Fibroblast of peridontal ligament (primary cell): ENCODE data around the gene SMIM43.

Source experiments
- DNase-seq: peaks from one replicate; pipeline ENCODE4 v3.0.0-alpha.2; 2010; ENCODE audit errors: extremely low read depth

The SMIM43 gene

DNA sequence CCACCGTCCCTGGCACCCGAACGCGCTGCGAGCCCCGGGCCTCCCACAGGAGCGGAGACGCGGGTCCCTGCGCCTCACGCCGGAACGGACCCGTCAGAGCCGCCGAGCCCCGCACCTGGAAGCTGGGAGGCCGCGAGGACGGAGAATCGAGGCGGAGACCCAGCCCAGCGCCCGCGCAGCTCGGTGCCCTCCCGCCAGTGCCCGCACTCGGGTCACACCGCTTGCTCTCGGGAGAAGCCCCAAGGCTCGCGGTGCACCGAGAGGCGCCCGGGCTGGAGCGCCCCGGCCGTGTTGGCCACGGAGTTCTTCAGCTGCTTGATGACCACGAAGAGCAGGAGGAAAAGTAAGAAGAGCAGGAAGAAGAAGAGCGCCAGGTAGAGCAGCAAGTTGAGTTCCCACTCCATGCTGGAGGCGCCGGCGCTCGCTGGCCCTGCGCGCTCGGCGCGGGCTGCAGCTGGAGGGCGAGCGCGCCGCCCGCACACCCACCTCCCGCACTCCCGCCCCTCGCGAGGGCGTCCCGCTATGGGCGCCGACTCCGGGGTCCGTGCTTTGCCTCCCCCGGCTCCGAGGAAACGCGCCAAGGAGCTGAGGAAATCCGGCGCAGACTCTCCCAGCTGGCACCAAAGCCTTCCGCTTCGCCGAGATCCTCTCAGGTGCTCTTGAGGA, at the start of gene SMIM43:
Gene SMIM43, minus strand, starts transcription at position 463 of the 666 bp plus-strand sequence. Its CDS starts 59 bp downstream, at position 404.
- DNase-seq = peak; percentile 24

DNA sequence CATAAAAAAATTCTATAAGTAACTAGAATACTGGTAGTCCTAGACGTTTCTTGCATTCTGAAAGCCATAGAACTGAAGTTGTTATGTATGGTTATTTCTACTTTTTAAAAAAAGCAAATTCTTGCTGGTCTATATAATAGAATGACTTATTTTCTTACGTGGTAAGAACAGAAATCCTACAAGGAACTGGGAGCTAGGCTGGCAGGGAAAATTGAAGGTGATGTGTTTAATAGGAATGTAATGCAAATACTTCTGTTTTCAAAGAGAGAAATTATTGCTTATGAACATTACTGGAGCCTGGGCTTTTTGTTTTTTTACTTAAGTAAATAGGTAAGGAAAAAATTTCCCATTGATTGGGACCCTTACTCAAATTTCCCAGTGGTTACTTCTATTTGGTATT, 49.8 kb upstream of the SMIM43 start:
- DNase-seq = no peak

DNA sequence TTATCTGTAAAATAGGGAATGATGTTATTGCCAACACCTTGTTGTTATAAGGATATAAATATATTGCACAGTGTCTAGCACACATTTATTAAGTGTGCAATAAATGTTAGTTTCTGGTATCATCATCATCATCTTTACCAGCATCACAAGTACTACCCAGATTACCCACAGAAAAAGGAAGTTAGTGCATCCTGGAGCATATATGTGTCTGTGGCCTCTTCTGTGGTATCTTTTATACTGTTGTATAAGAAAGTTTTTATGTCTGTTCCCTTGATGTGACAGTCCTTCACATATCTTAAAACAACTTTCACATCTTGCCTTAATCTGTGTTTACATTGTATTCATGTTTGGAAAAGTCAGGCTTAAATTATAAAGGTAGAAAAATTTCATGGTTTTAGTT, 46.2 kb upstream of the SMIM43 start:
- DNase-seq = no peak

DNA sequence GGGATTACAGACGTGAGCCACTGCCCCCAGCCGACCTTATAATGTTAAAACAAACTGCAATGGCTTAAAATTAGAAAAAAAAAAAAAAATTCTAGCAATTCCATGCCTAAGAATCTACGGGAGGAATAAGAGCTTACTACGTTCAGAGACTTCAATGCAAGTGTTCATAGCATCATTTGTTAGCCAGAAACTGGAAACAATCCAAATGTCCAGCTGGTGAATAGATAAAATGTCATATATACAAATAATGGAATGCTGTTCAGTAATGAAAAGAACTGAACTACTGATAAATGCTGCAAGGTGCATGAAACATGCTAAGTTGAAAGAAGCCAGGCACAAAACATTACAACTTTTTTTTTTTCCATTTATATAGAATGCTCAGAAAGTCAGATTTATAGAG, 41.4 kb upstream of the SMIM43 start:
- no peak for DNase-seq

DNA sequence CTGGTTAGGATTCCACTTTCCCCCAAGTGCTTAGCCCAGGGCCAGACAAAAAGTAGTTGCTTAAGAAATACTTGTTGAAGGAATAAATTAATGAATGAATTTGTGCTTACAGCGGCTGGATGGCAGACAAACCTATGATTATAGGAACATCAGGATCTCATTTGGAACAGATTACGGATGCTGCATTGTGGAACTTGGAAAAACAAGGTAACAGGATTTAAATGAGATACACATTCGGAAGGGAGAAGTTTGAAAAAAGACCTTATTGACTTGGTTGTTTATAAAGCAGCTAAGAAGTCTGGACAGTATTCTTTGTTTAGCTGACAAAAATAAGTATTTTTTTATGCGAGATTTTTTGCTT, 36.7 kb upstream of the SMIM43 start:
- no peak for DNase-seq

DNA sequence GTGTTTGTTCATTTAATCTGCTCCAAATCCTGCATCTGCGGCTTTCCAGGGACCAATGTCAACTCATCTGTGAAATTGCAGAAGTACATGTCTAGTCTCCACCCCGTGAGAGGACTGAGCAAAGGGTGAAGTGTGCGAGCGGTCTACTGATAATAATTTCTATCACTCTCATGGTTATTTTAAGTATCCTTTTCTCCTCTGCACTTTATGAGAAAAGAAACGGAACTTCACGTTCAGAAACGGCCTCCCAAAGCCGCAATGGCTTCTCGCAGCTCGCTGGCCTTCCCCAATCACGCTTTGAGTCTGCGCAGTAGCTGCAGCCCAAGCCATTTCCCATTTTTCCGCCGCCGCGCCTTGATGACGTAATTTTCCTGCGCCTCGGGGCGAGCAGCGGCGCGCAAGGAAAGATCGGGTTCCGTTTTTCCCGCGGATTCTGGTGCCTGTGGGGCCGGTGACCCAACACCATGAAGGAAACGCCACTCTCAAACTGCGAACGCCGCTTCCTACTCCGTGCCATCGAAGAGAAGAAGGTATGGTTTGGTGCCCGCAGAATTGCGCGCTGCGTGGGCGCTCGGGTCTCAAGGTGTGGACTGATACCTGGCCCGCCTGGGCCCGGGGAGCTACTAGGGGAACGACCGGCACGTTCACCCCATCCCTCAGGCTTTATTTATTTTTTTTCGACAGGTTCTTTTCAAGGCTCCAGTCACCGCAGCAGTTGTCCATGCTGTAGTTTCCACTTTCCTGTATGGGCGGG, 36.2 kb upstream of the SMIM43 start, which contains the start of gene EXOSC9:
Gene EXOSC9, plus strand, starts transcription at position 363 of the 754 bp plus-strand sequence. Its CDS starts 102 bp downstream, at position 465.
- peak; percentile 96 for DNase-seq

DNA sequence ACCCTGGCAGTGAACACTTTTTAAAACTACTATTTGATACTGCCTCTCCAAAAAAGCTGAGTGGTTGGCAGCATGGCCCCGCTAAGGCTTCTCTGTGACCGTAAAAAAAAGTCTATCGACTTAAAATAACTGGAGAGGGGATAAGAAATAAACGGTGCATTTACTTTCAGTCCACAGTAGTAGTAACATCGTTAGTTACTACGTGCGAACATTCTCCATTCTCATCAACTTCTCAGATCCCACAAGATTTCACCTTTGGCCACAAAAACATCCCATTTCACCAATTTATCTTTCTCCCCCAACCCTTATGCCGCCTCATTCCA, 35.6 kb upstream of the SMIM43 start:
- DNase-seq = no peak

DNA sequence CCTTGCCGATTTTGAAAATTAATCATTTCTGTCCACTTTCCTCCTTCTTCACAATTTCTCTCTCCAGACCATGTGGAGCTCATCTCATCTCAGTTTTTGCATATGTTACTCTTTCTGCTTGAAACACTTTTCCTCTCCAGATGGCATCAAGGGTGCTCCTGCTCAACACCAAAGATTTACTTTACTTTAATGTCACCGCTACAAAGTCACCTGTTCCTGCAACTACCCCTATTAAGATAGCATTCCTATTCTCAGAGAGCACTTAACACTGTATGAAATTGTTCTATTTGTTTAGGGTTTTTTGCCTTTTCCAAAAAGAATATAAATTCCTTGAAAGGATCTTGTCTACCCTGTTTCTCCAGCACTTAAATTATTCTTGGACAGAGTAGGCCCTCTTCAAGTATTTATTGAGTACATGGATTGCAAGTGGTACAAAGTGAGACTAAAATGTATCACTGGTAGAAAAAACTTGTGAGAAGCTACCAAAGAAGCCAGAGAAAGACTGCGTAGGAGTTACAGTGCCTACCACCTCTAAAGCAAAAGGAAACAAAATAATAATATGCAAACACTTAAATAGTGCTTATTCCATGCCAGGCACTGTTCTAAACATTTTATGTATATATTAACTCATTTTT, 35.0 kb upstream of the SMIM43 start:
- no peak for DNase-seq

DNA sequence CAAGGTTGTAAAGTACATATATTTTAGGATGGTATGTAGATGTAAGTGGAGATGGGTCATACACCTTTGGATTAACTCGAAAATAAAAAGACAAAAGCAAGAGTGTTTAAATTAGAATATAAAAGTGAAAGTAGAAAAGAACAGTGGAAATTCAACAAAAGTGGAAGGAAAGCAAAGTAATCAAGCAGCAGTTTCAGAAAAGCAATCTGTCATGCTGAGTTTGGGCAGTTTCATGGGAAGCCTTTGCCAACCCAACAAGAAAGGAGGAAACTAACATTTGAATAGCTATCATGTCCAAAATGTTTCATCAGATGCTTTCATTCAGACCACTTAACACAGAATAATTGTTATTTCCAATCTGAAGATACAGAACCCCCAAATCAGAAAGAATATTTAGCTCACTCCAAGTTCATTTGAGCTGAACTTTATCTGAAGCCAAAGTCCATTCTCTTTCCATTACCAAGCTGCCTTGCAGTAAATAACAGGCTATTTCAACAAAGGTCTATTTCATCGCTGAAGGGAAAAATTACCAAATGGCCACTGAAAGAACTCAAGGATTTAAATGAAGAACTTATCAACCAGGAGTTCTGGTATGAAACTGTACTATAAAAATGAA, 34.4 kb upstream of the SMIM43 start:
- DNase-seq = no peak

DNA sequence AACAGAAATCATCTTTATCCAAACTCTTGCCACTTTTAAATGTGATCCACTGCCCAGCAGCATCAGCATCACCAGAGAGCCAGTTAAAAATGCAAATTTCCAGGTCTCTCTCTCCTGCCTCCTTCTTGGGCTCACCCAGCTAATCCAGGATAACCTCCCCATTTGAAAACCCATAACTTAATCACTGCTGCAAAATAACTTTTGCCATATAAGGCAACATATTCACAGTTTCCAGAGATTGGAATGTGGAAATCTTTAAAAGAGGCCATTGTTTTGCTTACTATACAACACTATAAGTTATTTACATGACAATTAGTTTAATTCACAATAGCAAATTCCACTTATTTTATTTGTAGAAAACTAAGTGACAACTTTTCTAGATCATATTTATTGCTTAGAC, 31.3 kb upstream of the SMIM43 start:
- no peak for DNase-seq

DNA sequence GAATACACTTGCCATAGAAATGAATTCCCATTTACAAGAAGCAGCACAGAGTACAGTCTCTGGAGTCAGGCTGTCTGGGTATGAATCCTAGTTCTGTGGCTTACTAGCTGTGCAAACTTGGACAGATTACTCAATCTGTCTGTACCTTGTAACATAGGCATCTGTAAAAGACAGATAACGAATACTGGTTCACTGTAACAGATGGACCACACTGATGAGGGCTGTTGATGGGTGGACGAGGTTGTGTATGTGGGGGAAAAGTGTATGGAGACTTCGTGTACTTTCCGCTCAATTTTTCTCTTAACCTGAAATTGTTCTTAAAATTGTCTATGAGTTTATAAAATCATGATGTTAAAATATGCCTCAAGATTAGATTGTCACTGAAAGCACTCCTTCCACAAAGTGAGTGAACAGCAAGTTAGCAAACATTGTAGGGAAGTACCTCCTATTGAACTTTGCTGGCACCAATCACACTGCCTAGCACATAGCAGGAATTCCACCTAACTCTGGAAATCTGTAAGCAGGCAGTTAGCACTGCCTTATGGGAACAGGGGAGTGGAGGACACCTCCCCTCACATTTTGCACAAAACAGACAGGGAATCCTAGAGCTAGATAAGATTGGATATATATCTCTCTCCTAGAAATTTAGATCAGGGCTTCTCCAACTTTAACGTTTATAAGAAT, 29.7 kb upstream of the SMIM43 start:
- no peak for DNase-seq

DNA sequence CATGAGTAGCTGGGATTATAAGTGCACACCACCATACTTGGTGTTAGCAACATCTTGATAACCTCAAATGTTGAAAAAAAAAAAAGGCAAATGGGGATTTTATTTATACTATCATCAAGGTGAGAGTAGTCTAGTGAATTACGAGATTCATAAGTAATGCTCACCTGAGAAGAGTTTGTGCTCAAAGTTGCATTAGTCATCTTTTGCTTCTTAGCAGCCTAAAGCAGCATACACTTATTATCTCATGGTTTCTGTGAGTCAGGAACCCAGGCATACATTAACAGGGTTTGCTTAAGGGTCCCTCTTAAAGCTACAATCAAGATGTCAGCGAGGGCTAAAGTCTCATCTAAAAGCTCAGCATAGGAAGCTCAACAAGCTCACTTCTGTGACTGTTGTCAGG, 28.0 kb upstream of the SMIM43 start:
- no peak for DNase-seq

DNA sequence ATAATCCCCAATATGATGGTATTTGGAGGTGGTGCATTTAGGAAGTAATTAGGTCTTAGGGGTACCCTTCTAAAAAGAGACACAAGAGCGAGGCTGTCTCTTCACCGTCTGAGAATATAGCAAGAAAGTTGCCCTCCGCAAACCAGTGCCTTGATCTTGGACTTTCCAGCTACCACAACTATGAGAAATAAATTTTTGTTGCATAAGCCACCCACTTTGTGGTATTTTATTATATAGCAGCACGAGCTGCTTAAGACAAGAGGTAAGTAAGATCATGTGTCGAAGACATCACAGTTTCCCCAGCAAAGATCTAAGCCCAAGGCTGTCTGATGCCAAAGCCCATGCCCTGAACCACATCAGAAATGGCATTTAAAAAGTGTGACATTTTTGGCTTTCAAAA, 26.5 kb upstream of the SMIM43 start:
- DNase-seq = peak; percentile 89

DNA sequence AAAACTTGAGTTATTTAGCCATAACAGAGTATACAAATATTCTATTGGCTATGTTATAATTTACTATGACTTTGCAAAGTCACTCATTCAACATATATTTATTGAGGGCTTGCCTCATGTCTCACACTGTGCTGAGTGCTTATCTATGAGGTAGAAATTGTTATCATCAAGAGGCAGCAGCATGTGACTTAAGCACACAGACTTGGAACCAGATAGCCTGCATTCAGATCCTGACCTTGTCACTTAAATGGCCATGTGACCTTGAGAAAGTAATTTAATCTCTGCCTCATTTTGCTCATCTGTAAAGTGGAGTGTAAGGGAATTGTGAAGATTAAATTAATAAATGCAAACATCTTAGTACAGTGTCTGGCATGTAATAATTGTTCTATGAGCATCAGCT, 26.0 kb upstream of the SMIM43 start:
- no peak for DNase-seq

DNA sequence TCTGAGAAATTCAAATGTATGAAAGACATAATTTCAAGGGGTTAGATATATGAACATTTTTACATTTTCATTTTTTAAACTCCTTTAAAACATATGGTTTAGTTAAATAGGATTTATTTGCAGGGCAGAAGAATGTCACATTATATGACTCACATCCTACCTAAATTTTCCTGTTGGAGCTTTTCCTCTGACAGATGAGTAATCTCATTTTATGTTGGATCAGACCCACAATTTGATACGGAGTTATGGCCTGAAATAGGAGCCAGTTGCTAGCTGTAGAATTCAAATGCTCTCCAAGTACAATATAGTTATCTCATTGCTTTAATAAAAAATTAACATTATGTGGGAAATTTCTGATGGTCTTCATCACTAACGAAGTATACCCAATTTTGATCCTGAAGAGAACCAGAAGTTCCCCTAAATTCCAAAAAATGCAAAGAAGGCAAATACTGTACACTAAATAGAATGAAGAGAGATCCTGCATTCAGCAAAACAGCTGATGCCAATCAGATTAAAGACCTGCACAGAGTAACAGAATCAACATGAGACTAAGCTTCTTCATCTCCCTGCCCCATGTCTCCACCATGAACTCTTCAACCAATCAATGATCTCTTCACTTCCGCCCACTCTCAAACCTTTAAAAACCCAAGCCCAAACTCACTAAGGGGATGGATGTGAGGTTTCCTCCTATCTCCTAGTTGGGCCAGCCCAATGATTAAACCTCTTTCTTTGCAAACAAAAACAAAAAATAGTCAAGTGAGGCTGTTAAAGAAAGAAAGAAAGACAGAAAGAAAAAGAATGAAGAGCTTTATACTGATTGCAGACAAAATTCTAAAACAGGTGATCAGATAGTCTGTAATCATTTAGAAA, 25.2 kb upstream of the SMIM43 start:
- DNase-seq = peak; percentile 85

DNA sequence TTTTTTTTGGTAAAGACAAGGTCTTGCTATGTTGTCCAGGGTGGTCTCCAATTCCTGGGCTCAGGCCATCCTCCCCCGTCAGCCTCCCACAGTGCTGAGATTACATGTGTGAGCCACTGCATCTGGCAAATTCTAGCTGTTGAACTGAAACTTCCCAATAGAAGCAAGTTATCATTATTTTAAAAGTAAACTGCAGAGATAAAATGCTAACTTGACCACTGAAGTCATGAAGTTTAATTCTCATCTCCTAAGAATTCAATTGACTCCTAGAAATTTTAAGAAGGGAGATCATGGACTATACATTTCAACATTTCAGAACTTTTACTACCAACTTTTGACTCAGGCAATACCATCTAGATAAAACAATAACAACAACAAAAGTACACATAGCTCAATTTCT, 24.5 kb upstream of the SMIM43 start:
- peak; percentile 51 for DNase-seq

DNA sequence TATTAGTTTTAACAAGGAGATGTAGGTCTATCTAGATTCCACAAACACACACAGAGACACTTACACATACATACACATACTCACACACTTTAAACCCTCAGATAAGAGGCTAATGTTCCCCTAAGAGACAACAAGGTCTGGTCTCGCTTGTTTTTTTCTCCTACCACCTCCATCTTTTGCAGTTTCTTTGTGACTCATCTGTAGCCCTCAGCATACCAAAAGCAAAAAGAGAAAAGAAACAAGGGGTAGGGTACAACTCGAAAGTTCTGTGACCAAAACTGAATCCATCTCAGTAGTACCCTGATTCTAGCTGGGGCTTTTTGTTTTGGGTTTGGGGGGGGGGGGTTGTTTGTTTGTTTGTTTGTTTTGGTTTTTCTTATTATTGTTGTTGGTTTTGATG, 23.9 kb upstream of the SMIM43 start:
- no peak for DNase-seq

DNA sequence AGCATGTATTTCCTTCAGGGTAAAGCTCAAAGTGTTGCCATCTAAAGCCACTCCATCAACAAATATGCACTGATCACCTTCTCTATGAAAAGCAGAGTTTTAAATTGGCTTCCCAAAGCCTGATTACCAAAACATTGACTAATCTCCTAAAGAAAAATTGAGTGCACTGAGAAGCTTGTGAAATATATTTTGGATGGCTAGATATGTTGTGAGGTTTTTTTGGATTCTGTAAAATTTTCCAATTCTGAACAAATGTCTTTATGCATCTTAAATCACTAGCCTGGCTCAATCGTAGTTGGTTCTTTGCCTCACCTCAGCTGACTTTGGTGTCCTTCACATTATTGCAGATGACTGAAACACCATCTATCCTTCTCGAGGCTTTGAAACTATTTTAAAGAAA, 21.3 kb upstream of the SMIM43 start:
- DNase-seq = peak; percentile 65

DNA sequence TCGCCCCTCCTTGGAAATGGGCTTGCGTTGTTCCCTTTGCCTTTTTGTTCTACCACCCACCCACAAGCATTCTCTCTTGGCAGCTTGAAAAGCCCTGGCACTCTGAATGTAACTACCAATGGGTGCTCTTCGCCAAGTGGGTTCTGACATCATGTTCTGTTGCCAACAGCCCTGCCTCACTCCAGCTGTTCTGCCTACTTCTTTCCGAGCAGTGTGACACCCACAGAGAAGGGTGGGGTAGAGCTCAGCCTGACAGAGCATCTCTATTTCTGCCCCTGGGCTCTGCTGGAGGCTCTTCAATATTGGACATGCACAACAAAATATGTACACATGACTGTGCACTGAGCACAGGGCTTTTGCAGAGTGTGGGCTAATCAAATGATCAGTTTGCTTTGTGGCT, 20.5 kb upstream of the SMIM43 start:
- DNase-seq = peak; percentile 77

DNA sequence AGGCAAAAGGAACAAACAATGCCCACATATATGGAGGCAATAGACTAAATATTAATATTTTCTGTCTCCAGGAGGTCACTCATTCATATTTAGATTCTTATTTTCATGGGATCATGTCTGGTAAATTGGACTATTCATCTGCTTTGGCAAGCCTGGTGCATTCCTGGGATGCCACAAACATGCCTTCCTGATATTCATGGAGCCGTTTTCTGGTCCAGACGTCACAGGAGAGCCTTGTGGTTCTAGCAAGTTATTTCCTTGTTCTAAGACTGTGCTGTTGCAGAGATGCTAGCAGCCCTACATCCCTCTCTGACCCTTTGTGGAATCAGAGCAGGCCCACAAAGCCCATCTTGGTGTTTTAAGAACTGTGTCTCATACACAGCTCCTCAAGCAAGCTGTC, 20.0 kb upstream of the SMIM43 start:
- peak; percentile 98 for DNase-seq

DNA sequence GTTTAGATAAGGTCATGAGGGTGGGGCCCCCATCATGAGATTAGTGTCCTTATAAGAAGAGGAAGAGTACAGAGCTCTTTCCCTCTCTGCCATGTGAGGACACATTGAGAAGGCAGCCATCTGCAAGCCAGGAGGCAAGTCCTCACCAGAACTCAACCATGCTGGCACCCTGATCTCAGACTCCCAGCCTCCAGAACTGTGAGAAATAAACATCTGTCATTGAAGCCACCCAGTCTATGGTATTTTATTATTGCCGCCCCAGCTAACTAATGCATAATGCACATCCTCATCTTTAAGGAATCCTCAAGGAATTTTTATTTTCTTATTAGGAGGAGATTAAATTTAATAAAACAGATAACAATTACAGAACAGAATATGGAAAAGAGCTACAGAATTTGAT, 19.4 kb upstream of the SMIM43 start:
- DNase-seq = no peak
